ENCODE data around the gene KCNIP2.

KCNIP2 gene

GRCh38 chr10:101833466-101833865 lies 10.1 kb downstream of the KCNIP2 start:
- no peaks in the 10 kb centered on the region for H3K9me3 ChIP-seq (ENCODE audit: insufficient read depth, low read length)
- peaks cover 16% of the 10 kb centered on the region for H3K4me1 ChIP-seq (ENCODE audit: low read length)
- no peak overlapping the region for H3K4me3 ChIP-seq (ENCODE audit: low read length)
- no peak overlapping the region for H3K4me2 ChIP-seq (ENCODE audit: low read length)
- no peaks in the 10 kb centered on the region; the same call in 1 of the 2 replicates for H3K79me2 ChIP-seq (ENCODE audit: low read length)
- H3K27me3 ChIP-seq (ENCODE audit: low read depth, low read length) = no peaks in the 10 kb centered on the region
- TF ChIP-seq EZH2phosphoT487 (IDR thresholded peaks at IDR 0.05; ENCODE audit: low read depth) (no peak), CTCF (IDR thresholded peaks at IDR 0.05; ENCODE audit: low read depth, low read length) (no peak)
- H3K27ac ChIP-seq (ENCODE audit: low read length) = no peak overlapping the region
- H3K36me3 ChIP-seq (replicated peaks; ENCODE audit: low read depth, low read length) = no peaks in the 10 kb centered on the region
- H4K20me1 ChIP-seq (ENCODE audit: insufficient read depth, low read length) = peaks cover 5% of the 10 kb centered on the region; the same call in 1 of the 2 replicates
- no peak overlapping the region for H2AFZ ChIP-seq (ENCODE audit: low read depth, low read length)
- no peak overlapping the region for H3K9ac ChIP-seq (ENCODE audit: low read length)

- Histone ChIP-seq H3K27ac (ENCODE audit: low read length) (no peak overlapping the region), H3K9me3 (ENCODE audit: insufficient read depth, low read length) (no peaks in the 10 kb centered on the region)
Observed at GRCh38 chr10:101832325-101832771, 11.3 kb downstream of the KCNIP2 start.

GRCh38 chr10:101831169-101831811 lies 12.3 kb downstream of the KCNIP2 start:
- peak overlapping the region; percentile 71 for H3K9ac ChIP-seq (ENCODE audit: low read length)
- peak overlapping the region; percentile 96 for H3K4me2 ChIP-seq (ENCODE audit: low read length)
- H4K20me1 ChIP-seq (ENCODE audit: insufficient read depth, low read length) = peaks cover 5% of the 10 kb centered on the region; the same call in 1 of the 2 replicates
- H3K27ac ChIP-seq (ENCODE audit: low read length) = peak overlapping the region; percentile 52
- TF ChIP-seq CTCF (IDR thresholded peaks at IDR 0.05; ENCODE audit: low read depth, low read length) (no peak), EZH2phosphoT487 (IDR thresholded peaks at IDR 0.05; ENCODE audit: low read depth) (no peak)
- H3K36me3 ChIP-seq (replicated peaks; ENCODE audit: low read depth, low read length) = no peaks in the 10 kb centered on the region
- H2AFZ ChIP-seq (ENCODE audit: low read depth, low read length) = peak overlapping the region; percentile 76; the same call in 1 of the 2 replicates
- peak overlapping the region; percentile 89 for H3K4me3 ChIP-seq (ENCODE audit: low read length)
- H3K4me1 ChIP-seq (ENCODE audit: low read length) = peaks cover 16% of the 10 kb centered on the region
- H3K9me3 ChIP-seq (ENCODE audit: insufficient read depth, low read length) = no peaks in the 10 kb centered on the region
- no peaks in the 10 kb centered on the region for H3K27me3 ChIP-seq (ENCODE audit: low read depth, low read length)
- H3K79me2 ChIP-seq (ENCODE audit: low read length) = no peaks in the 10 kb centered on the region

More at GRCh38 chr10:101832325-101832771, 11.3 kb downstream of the KCNIP2 start:
- Histone ChIP-seq H3K4me3 (ENCODE audit: low read length) (no peak overlapping the region), H3K9ac (ENCODE audit: low read length) (no peak overlapping the region), H3K79me2 (ENCODE audit: low read length) (no peaks in the 10 kb centered on the region), H3K4me1 (ENCODE audit: low read length) (peaks cover 16% of the 10 kb centered on the region), H3K27me3 (ENCODE audit: low read depth, low read length) (no peaks in the 10 kb centered on the region), H2AFZ (ENCODE audit: low read depth, low read length) (no peak overlapping the region), H3K36me3 (replicated peaks; ENCODE audit: low read depth, low read length) (no peaks in the 10 kb centered on the region), H4K20me1 (ENCODE audit: insufficient read depth, low read length) (peaks cover 5% of the 10 kb centered on the region; the same call in 1 of the 2 replicates), H3K4me2 (ENCODE audit: low read length) (no peak overlapping the region)
- TF ChIP-seq CTCF (IDR thresholded peaks at IDR 0.05; ENCODE audit: low read depth, low read length) (no peak), EZH2phosphoT487 (IDR thresholded peaks at IDR 0.05; ENCODE audit: low read depth) (no peak)

- TF ChIP-seq EZH2phosphoT487 (IDR thresholded peaks at IDR 0.05; ENCODE audit: low read depth) = no peak
- no peak for TF ChIP-seq CTCF (IDR thresholded peaks at IDR 0.05; ENCODE audit: low read depth, low read length)
- Histone ChIP-seq H2AFZ (ENCODE audit: low read depth, low read length) (peak overlapping the region; percentile 76; the same call in 1 of the 2 replicates), H3K9ac (ENCODE audit: low read length) (peak overlapping the region; percentile 71), H4K20me1 (ENCODE audit: insufficient read depth, low read length) (peaks cover 5% of the 10 kb centered on the region; the same call in 1 of the 2 replicates), H3K79me2 (ENCODE audit: low read length) (no peaks in the 10 kb centered on the region), H3K36me3 (replicated peaks; ENCODE audit: low read depth, low read length) (no peaks in the 10 kb centered on the region), H3K4me2 (ENCODE audit: low read length) (peak overlapping the region; percentile 96), H3K9me3 (ENCODE audit: insufficient read depth, low read length) (no peaks in the 10 kb centered on the region), H3K4me3 (ENCODE audit: low read length) (peak overlapping the region; percentile 89), H3K27me3 (ENCODE audit: low read depth, low read length) (no peaks in the 10 kb centered on the region), H3K4me1 (ENCODE audit: low read length) (peaks cover 16% of the 10 kb centered on the region), H3K27ac (ENCODE audit: low read length) (peak overlapping the region; percentile 52)
Observed at GRCh38 chr10:101830322-101831168, 13.1 kb downstream of the KCNIP2 start.

All from OCI-LY3 (cell line).